HG02943 (cell line): ENCODE results near the gene FRMD4A.

ENCODE experiments used
- ATAC-seq: cut with Tn5 transposase; IDR thresholded peaks from one replicate; pipeline ENCODE4 v1.9.1; 2021; ENCODE audit warnings: mild to moderate bottlenecking, low read depth, moderate library complexity; ENCODE audit not compliant: unreplicated experiment

The FRMD4A gene

DNA sequence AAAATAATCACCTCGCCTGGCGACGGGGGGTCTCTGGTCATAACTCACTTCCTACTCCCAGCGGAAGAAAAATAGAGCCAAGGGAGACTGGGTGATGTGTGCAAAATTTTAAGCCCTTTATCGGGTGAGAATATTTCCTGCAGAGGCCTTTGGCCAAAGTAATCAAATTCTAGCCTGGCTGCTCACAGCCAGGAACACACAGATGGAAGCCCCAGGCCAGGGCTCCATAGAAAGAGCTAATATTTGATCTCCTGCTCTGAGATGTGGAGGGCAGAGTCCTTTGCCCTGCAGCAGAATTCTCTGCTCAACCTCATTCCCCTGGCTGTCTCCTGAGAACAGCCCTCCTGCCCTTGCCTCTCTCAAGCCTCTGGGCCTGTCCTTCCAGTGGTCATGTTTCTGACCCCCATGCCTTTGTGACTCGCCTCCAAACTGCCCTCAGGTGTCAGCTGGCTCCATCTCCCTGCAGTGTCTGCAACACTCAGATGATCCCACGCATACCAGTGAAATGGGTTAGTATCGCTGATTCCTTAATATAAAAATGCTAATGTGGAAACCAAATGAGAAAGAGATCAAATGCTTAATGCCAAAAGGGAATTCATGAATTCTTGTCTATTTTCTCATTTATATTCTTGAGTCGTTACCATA lies 34.5 kb downstream of the FRMD4A start:
- ATAC-seq = no peak

GRCh38 chr10:14294347-14295059 lies 36.2 kb downstream of the FRMD4A start:
- ATAC-seq = no peak

- no peak for ATAC-seq
Observed at GRCh38 chr10:14293526-14293925, 37.2 kb downstream of the FRMD4A start.

- ATAC-seq = no peak
Observed at GRCh38 chr10:14291296-14291695, 39.4 kb downstream of the FRMD4A start.

DNA sequence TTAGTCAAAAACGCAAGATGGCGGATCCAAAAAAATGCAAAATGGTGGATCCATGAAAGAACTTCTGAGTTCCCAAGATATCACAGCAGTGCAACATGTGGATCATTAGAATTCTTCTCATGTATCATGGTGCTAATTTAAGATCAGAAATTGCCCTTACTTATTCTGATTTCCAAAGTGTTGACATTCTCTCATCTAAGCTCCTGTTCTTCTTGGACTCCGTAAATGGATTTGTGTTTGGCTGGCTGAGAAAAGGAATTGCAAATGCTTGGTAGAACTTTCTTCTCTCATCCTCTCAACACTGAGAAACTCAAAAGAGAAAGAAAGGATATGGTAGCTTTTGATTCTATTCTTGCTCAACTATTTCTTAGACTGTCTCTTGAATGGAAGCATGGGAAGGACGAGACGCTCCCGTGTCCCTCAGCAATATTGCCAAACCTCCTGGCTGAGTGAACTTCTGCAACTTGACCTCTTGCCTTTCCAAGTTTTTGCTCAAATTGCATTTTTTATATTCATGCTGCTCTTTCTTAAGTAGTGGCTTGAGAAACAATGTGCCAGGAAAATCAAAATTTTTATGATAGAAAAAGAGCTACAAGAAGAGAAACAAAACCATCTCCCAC lies 44.7 kb downstream of the FRMD4A start:
- ATAC-seq = no peak

GRCh38 chr10:14282276-14282675 lies 48.4 kb downstream of the FRMD4A start:
- no peak for ATAC-seq

- no peak for ATAC-seq
Observed at GRCh38 chr10:14278533-14278932, 52.2 kb downstream of the FRMD4A start.

- no peak for ATAC-seq
Observed at GRCh38 chr10:14276210-14276609, 54.5 kb downstream of the FRMD4A start.

- ATAC-seq = no peak
Observed at GRCh38 chr10:14271621-14272020, 59.1 kb downstream of the FRMD4A start.

DNA sequence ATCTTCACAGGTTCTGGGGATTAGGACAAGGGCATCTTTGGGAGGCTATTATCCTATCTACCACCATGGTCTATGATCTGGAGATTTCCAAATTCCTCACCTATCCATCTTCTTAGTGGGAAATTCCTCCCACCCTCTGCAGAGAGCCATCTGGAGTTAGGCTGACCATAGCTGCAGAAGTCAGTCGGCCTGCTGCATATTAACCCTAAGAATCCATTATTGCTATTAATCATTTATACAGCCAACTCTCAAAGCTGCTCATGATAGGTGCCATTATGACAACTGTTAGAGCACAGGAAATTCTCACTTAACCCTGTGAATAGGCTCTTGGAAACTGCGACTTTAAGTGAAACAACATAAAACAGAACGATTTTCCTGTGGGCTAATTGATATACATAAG lies 60.4 kb downstream of the FRMD4A start:
- ATAC-seq = no peak

DNA sequence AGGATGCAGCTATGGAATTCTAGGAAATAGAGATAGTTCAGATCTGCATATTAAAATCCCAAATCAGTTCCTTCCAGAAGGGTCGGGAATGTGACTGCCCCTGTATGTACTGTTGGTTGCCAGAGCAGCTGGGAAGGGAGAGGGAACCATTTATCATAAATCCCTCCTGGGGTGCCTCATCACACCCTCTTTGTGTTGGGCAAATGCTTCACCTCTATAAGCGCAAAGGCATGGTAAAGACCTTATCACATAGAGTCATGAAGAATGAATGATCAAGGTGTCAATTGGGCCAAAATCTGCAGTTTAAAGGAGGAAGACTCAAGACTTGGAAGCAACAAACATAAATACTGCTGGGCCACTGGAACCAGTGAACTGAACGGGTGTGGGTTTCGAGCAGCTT lies 65.0 kb downstream of the FRMD4A start:
- no peak for ATAC-seq

DNA sequence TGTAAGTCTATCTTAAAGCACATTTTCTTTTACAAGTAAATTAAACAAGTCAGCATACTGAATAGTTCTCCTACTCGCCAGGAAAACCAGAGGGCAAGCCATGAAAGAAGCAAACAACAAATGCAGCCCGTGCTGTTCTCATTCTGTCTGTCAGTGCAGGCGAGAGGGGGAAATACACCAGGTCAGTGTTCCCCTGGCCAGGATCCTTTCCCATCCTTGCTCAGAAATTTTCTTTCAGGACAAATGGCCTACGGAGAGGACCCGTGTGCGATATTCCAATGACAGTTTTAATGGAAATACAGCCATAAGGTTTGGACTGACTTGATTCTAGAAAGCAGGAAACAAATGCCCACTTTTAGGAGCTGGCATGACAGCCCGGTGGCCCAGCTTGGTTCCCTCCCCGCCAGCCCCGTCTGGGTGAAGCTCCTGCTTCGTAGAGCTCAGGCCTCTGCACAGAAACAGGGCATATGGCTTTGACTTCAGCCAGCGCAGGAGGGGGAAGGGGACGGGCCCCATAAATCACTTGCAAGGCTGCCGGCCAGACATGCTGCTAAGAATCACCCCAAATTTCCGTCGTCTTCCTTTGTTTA lies 67.8 kb downstream of the FRMD4A start:
- ATAC-seq = no peak

- ATAC-seq = no peak
Observed at GRCh38 chr10:14261336-14261735, 69.4 kb downstream of the FRMD4A start.

- no peak for ATAC-seq
Observed at GRCh38 chr10:14259696-14260566, 70.8 kb downstream of the FRMD4A start.

GRCh38 chr10:14254368-14254767 lies 76.4 kb downstream of the FRMD4A start:
- no peak for ATAC-seq

GRCh38 chr10:14253711-14254110 lies 77.0 kb downstream of the FRMD4A start:
- ATAC-seq = no peak

DNA sequence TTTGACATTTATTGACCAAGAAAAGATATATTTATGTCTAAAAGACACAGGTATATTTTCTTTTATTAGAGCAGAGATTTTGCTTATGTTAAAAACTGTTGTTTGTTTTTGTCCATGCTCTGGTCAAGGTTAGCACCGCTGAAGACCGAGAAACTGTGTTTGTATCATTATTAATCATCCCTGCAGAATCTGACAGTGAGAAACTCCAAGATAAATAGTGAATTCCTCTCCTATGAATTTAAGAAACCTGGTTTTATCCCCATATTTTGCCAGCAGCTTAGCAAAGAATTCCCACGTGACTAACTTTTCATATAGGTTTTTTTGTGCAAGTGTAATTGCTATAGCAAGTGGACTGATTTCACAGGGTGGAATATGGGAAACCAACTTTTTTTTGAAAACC lies 77.6 kb downstream of the FRMD4A start:
- no peak for ATAC-seq

GRCh38 chr10:14250496-14251076 lies 80.1 kb downstream of the FRMD4A start:
- ATAC-seq = no peak

DNA sequence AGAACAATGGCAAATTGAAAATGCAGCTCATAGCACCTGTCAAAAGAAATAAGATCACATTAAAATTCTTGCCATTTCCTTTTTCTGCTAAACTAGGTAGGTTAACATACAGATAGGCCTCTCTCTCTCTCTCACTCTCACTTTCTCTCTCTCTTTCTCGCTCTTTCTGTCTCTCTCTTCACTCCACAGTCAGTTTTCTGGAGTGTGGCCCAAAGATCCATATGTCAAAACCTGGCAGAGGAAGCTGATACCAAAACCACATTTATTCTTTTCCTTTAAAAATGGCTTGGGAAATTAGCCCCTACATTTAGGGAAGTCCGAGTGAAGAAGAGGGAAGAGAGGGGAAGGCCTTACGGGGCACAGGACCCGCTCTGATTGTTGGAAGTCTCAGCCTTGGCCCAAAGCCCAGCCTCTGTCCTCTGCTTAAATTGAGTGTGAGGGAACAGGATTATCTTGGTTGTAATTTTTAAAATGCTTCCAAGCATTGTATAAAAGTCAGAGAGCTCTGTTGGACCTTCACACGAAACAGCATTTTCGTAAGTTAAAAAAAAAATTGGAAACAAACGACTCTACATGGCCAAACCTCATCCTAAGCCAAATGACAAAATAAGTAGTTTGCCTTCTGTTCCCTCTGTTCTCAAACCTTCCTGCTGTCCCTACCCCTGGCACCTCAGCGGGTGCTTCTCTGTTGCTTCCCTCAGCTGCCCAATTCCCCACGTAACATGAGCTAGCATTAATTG lies 83.2 kb downstream of the FRMD4A start:
- no peak for ATAC-seq

DNA sequence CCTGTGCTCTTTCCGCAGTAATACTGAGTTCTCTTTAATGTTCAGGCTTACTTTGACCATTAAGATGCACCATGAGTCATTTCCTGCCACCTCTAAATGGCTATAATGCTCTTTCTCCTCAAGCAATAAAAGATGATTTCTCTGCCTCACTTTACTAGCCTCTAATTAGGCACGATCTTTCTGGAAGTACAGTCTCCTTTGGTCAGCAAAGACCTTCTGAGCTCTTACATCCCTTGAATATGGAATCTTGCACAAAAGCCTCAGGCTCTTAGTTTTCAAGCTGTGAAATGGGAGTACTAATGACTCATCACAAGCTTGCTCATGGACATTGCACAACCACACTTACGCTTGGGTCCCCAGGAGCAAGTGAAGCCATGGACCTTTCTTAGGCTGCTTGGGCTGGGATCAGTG lies 85.9 kb downstream of the FRMD4A start:
- ATAC-seq = no peak
